ENCODE results near the gene ATP5F1A. TPM values are rescaled to one million over a fixed set of nuclear protein-coding genes. Genes with fewer than 3 reads are reported as not detected.
A peak's percentile ranks its signal among the peaks of the same experiment; 100 is the strongest.

ATP5F1A gene
- total RNA-seq, 4 donors from 2014 or later, result 366 to 865 (median 581) TPM

DNA sequence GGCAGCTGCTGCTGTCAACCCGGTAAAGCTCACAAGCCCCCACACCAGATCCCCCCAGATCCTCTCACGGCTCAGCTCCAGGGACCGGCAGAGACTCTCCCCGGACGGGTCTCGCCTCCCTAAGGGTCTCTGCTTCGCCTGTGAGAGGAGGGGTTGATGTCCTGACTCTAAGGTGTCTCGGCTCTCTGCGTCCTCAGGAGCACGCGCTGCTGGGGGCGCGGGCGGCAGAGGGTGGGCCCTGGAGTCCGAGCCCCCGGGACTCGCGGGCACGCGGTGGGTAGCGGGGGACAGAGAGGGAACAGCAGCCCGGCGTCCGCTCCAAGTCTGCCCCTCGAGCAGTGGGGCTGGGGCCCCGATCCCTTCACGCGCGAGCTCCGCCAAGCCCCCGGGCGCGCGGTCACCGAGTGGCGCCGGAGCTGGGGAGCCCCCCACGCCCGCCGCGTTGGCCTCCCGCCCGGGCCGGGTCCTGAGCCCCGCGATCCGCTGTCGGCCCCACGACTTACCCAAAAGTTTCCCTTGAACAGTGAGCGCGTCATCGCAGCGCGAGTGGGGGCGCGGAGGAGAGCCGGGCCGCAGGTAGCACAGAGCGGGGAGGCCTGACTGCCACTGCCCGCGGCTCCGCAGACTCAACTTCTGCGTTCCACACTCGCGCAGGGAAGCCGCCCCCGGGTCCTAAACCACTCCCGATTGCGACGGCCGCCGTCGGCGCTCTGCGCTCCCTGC is 26.3 kb downstream of the ATP5F1A start, which contains the start of gene PSTPIP2:
PSTPIP2 (minus strand) TSS at position 608 of the 723 bp plus-strand sequence; CDS start at position 536, 72 bp downstream.
- intact Hi-C loops (cut with DNase I), result loop anchor here (10.0 kb wide), 2 partner anchors 107 to 387 kb away; partner anchors contain the start of gene EPG5
- H3K4me1 ChIP-seq, result peaks cover 6 to 29% of the 10 kb centered on the region in 2 donors
- no peaks in the 10 kb centered on the region for H3K36me3 ChIP-seq
- DNase-seq, result peak; percentile 66 to 72
- TF ChIP-seq, protein P1, sequence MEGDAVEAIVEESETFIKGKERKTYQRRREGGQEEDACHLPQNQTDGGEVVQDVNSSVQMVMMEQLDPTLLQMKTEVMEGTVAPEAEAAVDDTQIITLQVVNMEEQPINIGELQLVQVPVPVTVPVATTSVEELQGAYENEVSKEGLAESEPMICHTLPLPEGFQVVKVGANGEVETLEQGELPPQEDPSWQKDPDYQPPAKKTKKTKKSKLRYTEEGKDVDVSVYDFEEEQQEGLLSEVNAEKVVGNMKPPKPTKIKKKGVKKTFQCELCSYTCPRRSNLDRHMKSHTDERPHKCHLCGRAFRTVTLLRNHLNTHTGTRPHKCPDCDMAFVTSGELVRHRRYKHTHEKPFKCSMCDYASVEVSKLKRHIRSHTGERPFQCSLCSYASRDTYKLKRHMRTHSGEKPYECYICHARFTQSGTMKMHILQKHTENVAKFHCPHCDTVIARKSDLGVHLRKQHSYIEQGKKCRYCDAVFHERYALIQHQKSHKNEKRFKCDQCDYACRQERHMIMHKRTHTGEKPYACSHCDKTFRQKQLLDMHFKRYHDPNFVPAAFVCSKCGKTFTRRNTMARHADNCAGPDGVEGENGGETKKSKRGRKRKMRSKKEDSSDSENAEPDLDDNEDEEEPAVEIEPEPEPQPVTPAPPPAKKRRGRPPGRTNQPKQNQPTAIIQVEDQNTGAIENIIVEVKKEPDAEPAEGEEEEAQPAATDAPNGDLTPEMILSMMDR (IDR thresholded peaks at IDR 0.05), result no peak
- TF ChIP-seq POLR2A (IDR thresholded peaks at IDR 0.05), result peak in 1 of 2 donors; percentile 37
- 1% methylated on average over 23 of the region's 75 CpGs; no CpG with 5 or more reads in 1 of the 2 donors for WGBS, 2 donors
- peak within 1 kb of the TSS; percentile 30 to 71 (median 68) for H3K4me3 ChIP-seq (replicated peaks in 1 of 3)
- H3K27ac ChIP-seq, result peak within 1 kb of the TSS in 1 of 3 donors; percentile 38
- H3K27me3 ChIP-seq, result no peaks in the 10 kb centered on the region
- no peaks in the 10 kb centered on the region for H3K9me3 ChIP-seq

DNA sequence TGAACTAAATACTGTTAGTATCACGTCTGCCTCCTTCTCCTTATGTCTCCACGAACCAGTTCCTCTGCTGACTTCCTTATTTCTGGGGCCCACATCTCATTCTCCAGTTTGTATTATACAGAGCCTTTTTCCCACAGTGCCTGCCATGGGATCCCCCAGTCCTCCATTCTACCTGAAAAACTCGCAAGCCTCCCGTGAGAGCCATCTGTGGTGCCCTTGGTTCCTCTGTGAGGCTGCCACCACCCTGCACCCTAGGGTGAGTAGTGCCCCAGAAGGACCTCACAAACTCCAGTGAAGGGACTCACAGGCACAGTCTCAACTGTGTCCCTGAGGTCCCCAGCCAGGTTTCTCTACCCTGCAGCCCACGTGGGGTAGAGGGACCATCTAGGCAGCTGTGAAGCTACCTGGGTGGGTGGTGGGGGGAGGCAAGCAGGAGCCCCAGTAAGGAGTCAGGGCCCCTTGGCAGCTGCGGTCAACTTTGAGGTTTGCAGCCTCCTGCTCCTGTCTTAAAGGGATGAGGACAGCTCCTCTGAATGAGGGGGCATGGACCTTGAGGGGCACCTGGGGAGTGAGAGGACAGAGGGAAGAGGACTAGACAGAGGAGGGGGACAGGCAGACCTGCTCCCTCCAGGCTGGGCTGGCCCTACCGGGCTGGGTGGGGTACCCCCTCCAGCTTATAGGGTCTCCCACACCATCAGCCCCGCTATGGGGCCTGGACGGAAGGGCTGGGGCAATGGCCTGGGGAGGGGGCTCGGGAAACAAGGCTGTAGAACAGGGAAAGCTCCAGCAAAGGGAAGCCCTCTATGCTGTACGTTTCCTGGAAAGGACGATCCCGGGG is 27.1 kb downstream of the ATP5F1A start:
- 34 to 48% methylated on average over 13 of the region's 13 CpGs for WGBS, 2 donors
- Histone ChIP-seq H3K4me1 (peaks cover 6 to 29% of the 10 kb centered on the region in 2 donors), H3K4me3 (replicated peaks in 1 of 3) (peak overlapping the region in 2 of 3 donors; percentile 30 to 71), H3K9me3 (no peaks in the 10 kb centered on the region), H3K27ac (no peak overlapping the region), H3K36me3 (no peaks in the 10 kb centered on the region), H3K27me3 (no peaks in the 10 kb centered on the region)
- no peak for DNase-seq
- TF ChIP-seq, protein P1 (IDR thresholded peaks at IDR 0.05), result no peak
- no peak for TF ChIP-seq POLR2A (IDR thresholded peaks at IDR 0.05)
- intact Hi-C loops (cut with DNase I), result loop anchor here (10.0 kb wide), 2 partner anchors 106 to 386 kb away; partner anchors contain the start of gene EPG5

- H3K4me1 ChIP-seq, result peaks cover 6 to 29% of the 10 kb centered on the region in 2 donors
- H3K4me3 ChIP-seq (replicated peaks in 1 of 3), result no peak overlapping the region
- no peaks in the 10 kb centered on the region for H3K9me3 ChIP-seq
- no peak for DNase-seq
- 83 to 92% methylated on average over 6 of the region's 6 CpGs for WGBS, 2 donors
- intact Hi-C loops (cut with DNase I), result loop anchor here (10.0 kb wide), 2 partner anchors 105 to 385 kb away; partner anchors contain the start of gene EPG5
- no peaks in the 10 kb centered on the region for H3K36me3 ChIP-seq
- H3K27ac ChIP-seq, result no peak overlapping the region
- no peak for TF ChIP-seq POLR2A (IDR thresholded peaks at IDR 0.05)
- TF ChIP-seq, protein P1 (IDR thresholded peaks at IDR 0.05), result no peak
- no peaks in the 10 kb centered on the region for H3K27me3 ChIP-seq
Measured at GRCh38 chr18:46070232-46070631, 27.9 kb downstream of the ATP5F1A start.

GRCh38 chr18:46069524-46069923 is 28.6 kb downstream of the ATP5F1A start:
- Histone ChIP-seq H3K9me3 (no peaks in the 10 kb centered on the region), H3K27me3 (no peaks in the 10 kb centered on the region), H3K36me3 (no peaks in the 10 kb centered on the region), H3K27ac (no peak overlapping the region), H3K4me3 (replicated peaks in 1 of 3) (no peak overlapping the region), H3K4me1 (peaks cover 6 to 29% of the 10 kb centered on the region in 2 donors)
- DNase-seq, result no peak
- intact Hi-C loops (cut with DNase I), result no loop called here
- WGBS, 2 donors, result 84 to 90% methylated on average over 4 of the region's 4 CpGs
- TF ChIP-seq, protein P1 (IDR thresholded peaks at IDR 0.05), result no peak
- no peak for TF ChIP-seq POLR2A (IDR thresholded peaks at IDR 0.05)

Measured in thyroid gland (tissue), 4 donors.